HG03469 (cell line): ENCODE results near the gene CELF1.
"Not testable (repeated sequence)": the region's sequence is repeated elsewhere in the genome, so short reads cannot be mapped to it uniquely, and the experiment has no call there.

Experiments used
- ATAC-seq: cut with Tn5 transposase; IDR thresholded peaks from one replicate; pipeline ENCODE4 v1.9.1; 2021; ENCODE audit warnings: mild to moderate bottlenecking, moderate library complexity, moderate number of reproducible peaks; ENCODE audit not compliant: unreplicated experiment

CELF1 gene

DNA sequence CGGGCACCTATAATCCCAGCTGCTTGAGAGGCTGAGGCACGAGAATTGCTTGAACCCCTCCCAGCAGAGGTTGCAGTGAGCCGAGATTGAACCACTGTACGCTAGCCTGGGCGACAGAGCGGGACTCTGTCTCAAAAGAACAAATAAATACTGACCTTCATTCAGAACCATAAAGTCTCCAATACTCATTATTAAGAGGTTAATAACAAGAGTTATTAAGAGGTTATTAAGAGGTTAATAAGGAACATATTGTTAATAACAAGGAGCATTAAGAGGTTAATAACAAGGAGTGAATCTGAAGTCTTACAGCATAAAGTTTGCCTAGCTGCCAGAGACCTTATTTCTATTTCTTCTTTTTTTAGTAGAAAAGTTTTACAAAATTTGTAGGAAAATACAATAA is 7.6 kb downstream of the CELF1 start:
- ATAC-seq, result no peak

DNA sequence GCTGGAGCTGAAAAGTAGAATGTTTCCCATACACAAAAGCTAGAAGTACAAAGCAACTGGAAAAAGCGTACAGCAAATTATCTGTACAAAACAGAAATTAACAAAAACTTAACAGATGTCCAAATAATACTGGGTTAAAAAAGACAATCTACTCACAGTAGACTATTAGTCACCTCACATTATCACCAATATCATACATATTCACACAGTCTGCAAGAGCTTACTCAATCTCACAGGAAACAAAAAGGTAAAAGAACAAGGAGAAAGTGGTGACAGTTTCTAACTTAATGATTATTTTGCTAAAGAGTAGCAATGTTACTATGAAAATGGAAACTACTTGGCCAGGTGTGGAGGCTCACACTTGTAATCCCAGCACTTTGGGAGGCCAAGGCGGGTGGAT is 11.9 kb downstream of the CELF1 start:
- no peak for ATAC-seq

DNA sequence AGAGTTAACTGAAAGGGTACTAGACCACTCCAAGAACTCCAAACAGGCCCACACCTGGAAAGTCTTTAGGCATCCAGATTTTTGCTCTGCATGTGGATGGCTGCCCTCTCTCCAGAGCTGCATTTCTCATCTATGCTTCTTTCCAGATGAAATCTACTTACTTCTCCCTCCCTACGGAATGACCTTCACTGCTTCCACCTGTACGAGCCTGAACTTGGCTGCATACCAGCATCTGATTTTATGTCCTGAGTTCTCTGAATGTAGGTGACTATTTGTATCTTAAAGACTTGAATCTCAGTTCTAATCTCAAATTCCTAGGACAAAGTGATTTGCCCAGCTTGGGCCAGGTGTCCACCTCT is 13.3 kb downstream of the CELF1 start:
- no peak for ATAC-seq

DNA sequence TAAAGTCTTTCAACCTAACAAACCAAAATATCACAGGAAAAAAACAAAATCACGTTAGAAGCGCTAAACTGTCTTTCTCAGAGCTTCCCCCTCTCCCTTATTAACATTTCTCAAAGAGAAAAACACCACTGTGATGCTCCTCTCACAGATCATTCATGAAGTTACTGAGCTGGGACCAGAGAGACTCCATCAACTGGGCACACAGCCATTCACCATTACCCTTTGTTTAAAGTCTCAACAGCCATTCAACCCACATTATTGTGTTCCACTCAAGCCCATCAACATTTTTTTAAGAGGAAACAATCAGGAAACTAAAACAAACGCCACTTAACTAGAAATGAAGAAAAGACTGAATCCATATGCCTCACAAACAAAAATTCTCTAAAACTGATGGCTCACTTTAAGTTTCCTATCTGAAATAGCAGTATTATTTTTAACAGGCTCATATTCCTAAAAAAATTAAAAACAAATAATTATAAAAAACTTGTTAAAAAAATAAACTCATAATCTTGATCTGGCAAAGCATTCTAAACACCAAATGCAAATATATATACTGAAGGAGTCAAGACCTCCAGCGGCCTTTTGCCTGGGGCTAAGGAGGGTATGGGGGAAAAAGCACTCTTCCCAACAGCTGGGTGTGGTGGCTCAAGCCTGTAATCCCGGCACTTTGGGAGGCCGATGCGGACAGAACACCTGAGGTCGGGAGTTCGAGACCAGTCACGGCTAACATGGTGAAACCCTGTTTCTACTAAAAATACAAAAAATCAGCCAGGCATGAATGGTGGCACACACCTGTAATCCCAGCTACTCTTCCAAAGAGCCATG is 14.0 kb downstream of the CELF1 start:
- no peak for ATAC-seq

DNA sequence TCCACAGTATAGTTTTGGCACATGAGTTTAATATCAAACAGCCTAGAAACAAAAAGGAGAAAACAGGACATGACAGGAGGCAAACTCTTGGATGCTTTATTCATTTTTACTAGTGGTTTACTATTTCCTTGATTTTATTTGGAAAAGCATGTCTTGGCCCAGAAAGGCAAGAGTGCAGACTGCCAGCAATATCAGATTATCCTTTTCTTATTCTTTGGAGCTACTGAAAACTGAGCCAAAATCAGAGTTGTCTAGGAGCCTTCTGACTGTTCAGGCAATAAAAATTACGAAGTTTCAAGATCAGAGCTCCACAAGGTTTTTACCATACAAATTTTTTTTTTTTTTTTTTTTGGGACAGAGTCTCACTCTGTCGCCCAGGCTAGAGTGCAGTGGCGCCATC is 16.0 kb downstream of the CELF1 start:
- ATAC-seq, result no peak

DNA sequence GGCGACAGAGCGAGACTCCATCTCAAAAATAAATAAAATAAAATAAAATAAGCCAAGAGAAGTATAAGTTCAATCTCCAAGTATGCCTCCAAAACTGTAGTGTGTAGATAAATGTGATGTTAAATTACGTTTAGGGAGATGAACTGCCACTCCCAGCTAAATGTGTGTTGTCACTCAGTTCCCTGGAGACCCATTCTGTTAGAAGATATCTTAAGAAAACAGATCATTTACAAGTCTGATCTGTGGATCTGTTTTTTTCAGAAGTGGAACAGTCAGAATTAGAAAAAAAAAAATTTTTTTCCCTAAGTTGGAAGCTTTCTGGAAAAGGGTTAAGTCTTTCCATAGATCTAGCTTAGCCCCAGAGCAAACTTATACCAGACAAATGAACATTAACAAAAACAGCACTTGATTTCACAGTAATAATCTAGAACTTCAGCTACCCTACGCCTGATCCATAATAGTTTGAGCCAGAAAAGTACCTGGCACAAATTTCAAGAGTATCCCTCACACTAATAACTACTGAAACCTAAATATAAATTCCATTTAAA is 18.2 kb downstream of the CELF1 start:
- ATAC-seq, result no peak

DNA sequence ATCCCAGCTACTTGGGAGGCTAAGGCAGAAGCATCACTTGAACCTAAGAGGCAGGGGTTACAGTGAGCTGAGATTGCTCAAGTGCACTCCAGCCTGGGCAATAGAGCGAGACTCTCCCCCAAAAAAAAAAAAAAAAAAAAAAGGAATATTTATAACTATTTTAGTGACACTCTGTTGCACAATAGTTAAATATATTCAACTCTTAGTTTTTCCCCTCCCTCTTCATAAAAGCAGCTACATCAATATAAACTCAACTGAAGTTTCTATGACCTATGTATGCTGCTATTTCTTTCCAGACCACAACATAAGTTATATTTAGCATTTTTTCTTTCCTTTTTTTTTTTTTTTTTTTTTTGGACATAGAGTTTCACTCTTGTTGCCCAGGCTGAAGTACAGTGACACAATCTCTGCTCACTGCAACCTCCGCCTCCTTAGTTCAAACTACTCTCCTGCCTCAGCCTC is 19.2 kb downstream of the CELF1 start:
- ATAC-seq, result no peak

DNA sequence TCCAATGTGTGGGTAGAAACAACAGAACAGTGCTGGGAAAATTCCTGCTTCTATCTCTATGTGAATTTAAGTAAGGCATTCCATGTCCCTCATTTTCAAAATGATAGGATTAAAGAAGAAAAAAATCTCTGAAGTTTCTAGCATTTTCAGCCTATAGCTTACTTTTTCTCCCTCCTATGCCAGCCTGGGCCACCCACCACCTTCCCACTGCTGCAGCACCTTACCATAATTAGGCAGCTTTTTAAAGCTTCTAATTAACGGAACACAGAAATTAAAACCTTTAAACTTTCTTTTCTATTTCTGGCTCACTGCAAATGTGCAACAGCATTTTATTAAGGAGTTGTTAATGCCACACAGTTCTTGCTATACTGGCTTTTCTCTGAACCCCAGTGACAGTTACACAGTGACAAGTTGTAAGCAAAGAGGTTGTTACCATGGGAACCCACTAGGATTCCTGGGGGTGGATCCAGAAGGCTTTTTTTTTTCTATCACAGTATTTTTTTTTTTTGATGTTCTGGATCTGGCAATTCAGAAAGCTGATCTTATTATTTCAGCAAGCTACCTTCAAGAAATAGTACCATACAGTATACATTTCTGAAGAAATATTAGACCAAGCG is 20.2 kb downstream of the CELF1 start:
- ATAC-seq, result no peak

DNA sequence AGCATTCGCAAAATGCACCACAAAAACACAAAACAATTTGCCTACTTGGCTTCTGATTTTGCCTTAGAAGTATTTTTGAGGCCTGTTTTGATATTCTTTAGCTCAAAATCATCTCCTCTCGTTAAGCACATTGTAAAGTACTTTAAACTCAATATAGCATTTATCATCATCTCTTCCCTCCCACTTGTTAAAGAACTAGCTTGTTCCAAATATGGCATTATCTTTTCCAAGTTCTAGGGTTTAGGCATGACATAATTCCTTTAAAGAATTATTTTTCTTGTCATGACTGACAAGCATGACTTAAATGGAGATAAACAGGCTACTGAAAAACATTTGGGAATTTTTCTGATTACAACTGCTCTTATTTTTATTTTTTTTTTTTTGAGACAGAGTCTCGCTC is 21.3 kb downstream of the CELF1 start:
- ATAC-seq, result no peak

DNA sequence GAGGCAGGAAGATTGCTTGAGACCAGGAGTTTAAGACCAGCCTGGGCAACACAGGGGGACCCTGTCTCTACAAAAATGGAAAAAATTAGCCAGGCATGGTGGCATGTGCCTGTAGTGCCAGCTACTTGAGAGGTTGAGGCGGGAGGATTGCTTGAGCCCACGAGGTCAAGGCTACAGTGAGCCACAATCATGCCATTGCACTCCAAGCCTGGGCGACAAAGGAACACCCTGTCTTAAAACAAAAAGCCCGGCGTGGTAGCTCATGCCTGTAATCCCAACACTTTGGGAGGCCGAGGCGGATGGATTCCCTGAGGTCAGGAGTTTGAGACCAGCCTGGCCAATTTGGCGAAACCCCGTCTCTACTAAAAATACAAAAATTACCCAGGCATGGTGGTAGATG is 22.2 kb downstream of the CELF1 start:
- not testable (repeated sequence) for ATAC-seq

DNA sequence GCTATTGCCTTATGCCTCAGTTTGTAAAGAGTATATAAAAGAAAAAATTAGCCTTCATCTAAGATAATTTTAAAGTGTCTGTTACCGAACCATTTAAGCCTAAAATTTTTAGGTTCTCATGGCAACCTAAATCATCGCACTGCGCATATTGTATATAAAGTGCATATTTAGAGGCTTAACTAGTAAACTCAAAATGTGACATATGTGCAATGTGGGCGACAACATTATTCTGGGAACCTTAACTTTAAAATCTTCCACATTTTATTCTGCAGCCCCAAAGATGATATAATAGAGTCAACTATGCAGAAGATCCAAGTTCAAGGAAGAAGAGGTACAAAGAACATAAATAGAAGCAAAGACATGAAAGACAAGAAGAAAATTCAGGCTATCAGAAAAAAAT is 23.0 kb downstream of the CELF1 start:
- ATAC-seq, result no peak

DNA sequence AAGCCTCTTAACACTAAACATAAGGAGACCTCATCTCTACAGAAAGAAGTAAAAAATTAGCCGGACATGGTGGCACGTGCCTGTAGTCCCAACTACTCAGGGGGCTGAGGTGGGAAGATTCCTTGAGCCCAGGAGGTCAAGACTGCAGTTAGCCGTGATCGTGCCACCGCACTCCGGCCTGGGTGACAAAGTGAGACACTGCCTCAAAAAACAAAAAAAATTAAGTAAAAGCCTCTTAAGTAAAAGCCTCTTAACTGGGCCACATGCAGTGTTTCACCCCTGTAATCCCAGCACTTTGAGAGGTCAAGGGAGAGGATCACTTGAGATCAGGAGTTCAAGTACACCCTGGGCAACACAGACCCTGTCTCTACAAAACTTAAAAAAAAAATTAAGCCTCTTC is 25.7 kb downstream of the CELF1 start:
- ATAC-seq, result no peak

DNA sequence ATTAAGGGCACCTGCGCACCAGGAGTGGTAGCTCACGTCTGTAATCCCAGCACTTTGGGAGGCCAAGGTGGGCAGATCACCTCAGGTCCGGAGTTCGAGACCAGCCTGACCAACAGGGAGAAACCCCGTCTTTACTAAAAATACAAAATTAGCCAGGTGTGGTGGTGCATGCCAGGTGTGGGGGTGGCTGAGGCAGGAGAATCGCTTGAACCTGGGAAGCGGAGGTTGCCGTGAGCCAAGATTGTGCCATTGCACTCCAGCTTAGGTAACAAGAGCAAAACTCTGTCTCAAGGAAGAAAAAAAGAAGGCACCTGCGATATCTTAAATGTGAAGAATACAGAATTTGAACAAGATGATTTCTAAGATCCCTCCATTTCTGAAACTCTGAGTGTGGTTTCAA is 26.9 kb downstream of the CELF1 start:
- ATAC-seq, result not testable (repeated sequence)

DNA sequence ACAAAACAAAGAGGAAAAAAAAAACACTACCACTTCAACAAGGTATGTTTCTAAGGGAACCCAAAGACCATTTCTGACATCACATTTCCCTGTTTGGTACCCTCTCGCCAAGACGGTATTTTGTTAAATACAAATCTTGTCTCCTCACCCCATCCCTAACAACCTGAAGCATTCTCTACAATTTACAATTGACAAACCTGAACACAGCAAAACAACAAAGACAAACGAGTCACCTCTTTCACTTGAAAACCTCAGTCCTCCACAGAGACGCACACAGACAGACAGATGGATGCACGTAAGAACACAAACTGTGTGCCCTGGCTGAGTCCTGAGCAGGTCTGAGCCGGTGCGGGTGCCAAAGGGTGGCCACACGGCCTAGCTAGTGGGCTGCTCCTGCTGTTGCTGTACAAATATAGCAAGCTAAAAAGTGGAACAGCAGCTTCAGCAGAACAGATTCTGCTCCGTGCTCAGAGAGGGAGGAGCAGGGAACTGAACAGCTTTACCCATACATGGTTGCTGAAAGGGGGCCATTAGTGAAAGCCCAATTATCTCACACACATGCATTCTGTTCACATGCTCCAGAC is 28.5 kb downstream of the CELF1 start:
- no peak for ATAC-seq

DNA sequence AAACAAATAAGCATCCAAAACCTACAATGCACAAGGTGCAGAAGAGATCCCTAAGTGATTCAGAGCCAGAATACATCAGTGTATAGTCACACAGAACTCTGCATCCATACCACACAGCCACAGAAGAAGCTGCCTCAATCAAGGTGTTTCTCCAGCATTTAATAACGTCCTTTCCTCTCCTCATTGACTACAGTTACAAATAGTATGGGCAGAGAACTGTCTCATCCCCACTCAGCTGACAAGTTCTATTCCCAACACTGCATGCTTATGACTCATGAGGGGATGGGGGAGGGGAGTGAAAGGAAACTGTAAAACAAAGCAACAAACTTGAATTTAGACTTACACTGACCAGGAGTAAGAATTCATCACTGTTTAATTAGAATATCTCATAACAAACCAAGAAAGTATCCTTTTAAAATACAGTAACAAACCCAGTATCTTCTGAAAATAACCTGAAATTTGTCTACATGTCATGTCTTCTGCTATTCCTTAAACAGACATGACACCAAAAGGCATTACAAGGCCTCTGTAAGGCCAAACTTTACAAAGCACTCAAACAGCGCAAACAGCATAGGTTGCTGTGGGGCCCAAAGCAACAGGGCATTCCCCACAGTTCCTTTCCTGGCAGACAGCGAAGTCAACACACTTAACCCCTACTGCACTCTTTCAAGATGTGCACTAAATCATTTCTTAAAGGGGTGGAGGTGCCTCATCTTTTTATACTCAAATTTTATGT is 29.3 kb downstream of the CELF1 start:
- no peak for ATAC-seq

DNA sequence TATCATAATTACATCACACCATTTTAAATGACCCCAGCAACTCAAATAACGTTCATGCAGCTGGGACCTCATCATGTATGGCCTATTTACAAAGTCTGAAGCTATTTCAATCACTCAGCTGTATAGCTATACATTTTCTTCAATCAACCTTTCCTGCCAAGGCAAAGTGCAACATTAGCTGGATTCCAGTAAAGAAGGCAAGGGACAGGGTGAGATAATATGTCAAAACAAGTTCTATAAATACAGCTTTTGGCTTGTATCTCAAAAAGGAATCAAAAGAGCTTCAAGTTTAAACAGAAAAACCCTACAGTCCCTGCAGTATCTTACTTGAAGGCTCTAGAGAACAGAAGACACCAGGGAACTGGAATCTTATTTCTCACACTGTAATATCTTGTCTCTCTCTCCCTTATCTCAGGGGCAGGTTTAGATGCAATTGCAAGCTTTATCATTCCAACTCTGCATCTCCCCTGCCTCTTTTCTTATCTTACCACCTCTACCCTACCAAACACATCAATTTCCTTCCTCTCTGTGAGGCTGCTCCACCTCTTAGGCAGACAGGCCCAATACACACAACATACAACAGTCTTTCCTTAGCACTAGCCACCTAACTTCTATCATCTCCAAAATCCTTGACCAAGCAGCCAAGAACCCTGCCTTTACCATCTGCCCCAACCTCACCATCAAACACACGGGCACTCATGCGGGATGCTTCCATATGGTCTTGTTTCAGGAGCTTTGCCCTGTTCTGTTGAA is 34.5 kb downstream of the CELF1 start:
- no peak for ATAC-seq

DNA sequence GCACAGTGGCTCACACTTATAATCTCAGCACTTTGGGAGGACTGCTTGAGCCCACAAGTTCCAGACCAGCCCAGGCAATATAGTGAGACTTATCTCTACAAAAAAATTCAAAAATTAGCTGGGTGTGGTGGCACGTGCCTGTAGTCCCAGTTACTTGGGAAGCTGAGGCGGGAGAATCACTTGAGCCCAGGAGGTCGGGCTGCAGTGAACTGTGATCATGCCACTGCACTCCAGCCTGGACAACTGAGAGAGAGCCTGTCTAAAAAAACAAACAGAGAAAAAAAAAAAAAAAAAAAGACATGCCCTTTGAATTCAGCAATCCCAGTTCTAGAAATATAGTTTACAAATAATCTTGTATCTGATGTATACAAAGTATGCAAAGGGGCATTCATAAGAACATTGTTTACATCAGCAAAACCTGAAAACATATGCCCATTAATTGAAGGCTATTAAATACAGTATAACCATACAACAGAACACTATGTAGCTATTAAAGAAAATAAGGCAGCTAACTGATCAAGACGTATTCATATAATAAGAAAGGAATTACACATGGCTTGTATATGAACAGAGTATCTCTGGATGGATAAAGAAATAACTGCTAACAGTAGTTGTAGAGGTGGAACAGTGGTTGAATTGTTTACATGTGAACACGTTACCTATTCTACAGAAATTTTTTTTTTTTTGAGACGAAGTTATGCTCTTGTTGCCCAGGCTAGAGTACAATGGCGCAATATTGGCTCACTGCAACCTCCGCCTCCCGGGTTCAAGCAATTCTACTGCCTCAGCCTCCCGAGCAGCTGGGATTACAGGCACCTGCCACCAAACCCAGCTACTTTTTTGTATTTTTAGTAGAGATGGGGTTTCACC is 35.7 kb downstream of the CELF1 start:
- ATAC-seq, result no peak

DNA sequence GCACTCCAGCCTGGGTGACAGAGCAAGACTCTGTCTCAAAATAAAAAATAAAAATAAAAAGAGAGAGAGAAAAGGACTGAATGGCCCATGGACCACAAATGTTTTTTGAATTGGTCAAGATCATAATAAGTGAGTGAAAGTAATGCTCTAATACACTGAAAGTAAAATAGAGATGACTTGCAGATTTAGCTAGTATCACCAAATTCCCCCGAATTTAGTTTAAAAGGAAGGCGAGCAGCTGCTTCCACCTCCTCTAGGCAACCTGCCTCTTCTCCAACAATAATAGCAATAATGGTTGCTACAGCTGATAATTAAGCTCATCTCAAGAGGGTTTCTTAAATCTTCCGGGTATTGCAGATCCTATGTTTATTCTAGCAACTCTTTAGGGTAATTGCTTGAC is 36.8 kb downstream of the CELF1 start:
- ATAC-seq, result no peak

DNA sequence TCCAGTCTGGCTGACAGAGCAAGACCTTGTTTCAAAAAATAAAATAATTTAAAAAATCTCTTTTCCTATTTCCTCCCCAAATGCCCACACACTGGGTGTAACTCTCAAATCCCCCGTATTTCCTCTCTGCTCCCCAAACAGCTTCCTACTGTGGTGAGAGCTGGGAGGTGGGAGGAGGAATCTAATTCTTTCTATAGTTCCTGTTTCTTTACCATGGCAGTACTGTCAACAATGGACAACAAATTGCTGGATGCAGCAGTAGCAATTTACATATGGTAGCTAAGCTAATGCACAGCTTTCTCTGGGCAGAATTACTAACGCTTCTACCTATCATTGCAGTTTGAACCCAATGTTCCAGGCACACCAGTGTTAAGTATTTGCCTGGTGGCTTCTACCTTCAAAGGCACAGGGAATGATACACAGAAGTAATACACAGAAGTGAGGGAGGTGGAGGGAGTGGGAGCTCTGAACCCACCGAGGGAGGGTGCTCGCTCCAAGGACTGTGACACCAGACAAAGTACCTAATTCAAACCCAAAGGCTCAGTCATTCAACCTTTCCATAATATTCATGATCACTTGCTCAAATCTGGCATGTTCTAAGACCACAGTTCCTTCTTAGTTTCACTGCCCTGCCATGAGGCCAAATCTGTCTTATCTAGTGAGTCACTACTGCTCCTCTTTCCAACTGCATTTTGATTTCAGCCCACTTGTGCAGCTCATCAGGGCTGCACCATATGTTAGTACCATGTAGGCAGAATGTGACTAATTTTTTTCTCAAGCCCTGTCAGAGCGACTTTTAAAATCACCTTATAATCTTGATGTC is 37.9 kb downstream of the CELF1 start:
- peak; percentile 36 for ATAC-seq
